GM18951 (cell line): ENCODE data around the gene PBX3.

Experiments
- POLR2A ChIP-seq: IDR thresholded peaks from 4 replicates; pipeline ENCODE4 v1.6.1; 2011; ENCODE audit warnings: mild to moderate bottlenecking; ENCODE audit not compliant: insufficient read length, insufficient read depth; ENCODE audit errors: extremely low read depth
- in situ Hi-C: fragments of 300-500 bp; cut with MboI; formaldehyde crosslinking; loops from one replicate; pipeline ENCODE4 v1.12.0; 2022; ENCODE audit warnings: low sequenced_read_pairs, mixed read lengths, inconsistent platforms; ENCODE audit not compliant: unreplicated experiment

PBX3 gene

DNA sequence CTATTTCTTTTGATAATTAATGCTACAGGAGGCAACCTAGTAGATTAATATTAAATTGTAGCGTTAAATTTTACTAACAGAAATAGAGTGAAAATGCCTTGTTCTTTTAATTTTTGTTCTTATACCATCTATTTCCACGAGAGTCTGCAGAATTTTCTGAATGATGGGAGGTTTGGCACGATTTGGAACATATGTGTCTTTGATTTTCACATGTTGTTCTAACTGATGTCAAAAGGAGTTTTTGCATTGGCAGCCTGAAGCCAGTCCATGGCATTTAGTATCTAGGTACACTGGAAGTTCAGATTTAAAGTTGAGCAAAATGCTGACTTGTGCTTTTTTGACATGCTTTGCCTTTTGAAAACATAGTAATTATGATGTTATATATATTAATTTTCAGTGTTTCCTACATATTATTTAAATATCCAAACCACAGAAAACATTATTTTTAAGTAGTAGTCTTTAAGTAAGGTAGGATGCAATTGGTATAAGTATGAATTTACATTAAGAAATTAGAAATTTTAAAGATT is 103.0 kb downstream of the PBX3 start:
- TF ChIP-seq POLR2A: no peak
- in situ Hi-C loops: no loop called here

DNA sequence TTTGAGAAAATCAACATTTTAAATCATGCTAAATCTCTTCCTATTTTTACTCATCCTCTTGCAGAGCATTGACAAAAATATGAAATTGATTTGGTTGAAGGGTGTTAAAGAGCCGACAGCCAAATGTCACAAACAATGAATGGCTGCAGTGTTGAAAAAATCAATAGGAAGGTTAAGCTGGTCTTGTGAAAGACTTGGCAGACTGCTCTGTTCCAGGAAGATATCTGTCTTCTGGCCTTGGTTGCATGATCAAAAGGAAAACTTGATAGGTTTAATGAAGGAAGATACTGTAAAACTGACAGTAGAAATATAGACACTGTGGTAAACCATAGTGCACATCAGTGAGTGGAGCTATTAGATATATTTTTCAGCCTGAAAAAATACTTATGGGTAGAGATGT is 103.6 kb downstream of the PBX3 start:
- no peak for TF ChIP-seq POLR2A
- in situ Hi-C loops: no loop called here

DNA sequence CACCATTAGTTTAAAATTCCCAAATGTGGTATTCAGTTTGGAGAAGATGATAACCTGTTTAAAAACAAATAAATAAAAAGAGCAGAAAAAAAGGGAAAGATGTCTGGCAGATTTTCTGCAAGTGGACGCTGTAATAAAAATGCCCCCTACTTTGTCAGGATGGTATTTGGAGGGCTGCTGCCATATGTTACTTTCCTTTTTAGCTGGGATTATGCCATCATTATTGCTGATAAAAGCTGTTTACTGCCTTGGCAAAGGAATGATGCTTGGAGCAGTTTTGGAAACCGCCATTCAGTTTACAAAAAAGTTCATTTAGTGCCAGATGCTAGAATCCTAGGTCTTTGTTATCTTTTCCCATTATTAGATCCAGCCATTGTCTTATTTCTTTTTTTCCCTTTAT is 104.8 kb downstream of the PBX3 start:
- in situ Hi-C loops: no loop called here
- TF ChIP-seq POLR2A: no peak

DNA sequence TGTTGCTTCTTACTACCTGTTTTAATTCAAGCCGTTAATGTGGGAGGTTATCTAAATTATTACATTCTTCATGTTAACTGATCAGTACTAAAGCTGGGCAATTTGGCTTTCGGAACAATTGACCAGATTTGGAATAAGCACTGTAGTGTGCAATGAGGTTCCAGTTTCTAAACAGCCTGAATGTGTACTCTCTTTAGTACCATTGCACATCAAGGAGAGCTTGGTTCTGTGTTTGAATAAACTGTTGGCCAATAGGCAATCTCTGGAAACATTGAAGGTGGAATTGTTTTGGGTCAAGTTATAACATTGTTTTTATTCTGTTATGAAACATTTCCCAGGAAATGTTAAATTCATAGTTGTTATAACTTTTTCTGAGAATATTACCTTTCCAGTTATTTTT is 105.2 kb downstream of the PBX3 start:
- TF ChIP-seq POLR2A: no peak
- in situ Hi-C loops: no loop called here

DNA sequence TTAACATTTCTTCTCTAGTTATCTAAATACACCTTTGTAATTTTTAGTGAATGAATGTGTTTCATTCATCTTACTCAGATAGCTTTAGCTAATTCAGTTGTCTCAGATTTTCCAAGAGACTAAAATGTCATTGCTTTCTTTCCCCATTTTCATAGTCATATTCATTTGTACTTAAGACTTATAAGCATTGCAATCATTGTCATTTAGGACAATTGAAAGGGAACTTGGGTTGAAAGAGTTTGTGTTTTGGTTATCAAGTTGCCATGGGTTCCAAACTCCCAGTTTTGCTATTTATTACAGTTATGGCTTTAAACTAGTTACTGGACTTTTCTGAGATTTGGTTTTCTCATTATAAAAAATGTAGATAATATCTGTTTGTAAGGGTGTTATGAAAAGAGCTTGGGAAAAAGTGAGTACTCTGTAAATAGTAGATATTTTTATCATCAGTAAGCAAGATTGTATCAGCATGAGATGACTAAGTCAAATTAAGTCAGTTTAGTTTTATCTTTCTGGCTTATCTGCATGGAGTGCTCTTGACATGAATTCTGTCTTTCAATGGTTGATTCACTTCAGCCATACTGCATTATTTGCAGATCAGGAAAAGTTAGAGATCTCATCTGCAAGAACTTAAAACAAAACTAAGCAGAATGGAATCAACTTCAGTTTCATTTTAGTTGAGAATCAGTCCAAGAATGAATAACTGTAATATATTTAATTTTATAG is 107.5 kb downstream of the PBX3 start:
- no peak for TF ChIP-seq POLR2A
- in situ Hi-C loops: no loop called here

DNA sequence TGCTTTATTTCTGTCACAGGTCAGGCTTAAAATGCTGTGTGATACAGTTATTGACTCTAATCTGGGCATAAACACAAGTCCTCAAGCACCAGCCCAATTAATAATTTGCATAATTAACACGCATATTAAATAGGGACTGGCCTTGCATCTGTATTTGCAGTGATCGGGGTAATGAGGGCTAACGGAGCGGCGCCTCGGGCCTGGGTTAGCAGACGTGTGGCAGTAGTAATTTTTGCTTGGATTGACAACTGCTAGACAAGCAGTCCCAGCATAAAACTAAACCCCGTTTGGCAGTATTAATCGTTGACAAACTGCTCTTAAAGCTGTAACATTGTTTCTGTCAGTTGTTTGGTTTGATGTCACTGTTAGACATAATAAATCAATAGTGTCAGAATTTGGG is 109.2 kb downstream of the PBX3 start:
- TF ChIP-seq POLR2A: no peak

DNA sequence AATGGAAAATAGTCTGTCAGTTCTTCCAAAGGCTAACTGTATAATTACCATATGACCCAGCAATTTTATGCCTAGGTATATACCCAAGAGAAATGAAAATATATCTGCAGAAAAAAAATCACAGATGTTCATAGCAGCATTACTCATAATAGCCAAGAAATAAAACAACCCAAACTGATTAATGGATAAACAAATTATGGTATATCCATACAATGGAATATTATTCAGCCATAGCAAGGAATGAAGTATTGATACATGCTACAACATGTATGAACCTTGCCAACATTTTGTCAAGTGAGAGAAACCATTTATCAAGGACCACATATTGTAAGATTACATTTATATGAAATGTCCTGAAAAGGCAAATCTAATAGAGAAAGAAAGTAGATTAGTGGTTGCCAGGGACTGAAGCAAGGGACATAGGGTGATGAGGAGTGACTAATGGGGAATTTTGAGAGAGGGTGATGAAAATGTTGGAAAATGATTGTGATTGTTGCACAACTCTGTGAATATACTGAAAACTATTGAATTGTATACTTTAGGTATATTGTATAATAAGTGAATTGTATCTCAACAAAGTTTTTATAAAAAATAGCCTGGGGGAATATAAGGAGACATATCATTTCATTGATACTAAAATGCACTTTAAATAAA is 114.4 kb downstream of the PBX3 start:
- in situ Hi-C loops: no loop called here
- TF ChIP-seq POLR2A: no peak

More for the DNA sequence above, 109.2 kb downstream of the PBX3 start:
- in situ Hi-C loops: no loop called here

DNA sequence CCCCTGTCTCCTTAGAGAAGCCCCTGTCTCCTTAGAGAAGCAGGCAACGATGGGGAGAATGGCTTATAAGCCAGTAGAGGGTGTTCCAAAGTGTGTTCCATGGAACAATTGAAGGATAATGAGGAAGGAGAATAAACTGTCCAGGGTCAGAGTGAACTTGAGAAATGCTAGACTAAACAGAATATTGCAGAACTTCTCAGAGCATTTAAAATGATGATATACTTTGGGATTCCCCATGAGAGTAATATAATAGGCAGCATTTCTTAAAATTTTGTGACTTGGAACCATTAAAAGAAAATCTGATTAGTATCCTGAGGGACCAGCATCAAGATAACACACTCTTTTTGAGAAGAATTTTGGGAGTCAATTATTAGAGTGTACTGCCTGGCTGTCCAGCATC is 116.8 kb downstream of the PBX3 start:
- TF ChIP-seq POLR2A: no peak
- in situ Hi-C loops: no loop called here

DNA sequence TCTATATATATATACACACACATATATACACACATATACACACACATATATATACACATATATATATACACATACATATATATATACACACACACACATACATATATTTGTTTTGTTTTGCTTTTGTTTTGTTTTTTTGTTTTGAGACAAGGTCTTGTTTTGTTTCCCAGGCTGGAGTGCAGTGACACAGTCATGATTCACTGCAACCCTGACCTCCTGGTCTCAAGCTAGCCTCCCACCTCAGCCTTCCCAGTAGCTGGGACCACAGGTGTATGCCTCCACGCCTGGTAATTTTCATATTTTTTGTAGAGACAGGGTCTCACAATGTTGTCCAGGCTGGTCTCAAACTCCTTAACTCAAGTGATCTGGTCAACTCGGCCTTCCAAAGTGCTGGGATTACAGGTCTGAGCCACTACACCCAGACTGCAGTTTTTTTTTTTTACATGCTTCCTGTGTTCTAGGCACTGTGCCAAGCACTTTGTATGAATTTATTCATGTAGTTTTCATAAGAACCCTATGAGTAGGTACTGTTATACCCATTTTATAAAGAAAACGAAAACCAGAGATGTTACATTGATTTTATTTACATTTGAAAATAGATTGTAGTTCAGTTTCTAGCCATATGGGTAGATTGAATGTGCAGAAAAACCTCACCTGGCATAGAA is 120.7 kb downstream of the PBX3 start:
- TF ChIP-seq POLR2A: no peak
- in situ Hi-C loops: no loop called here

DNA sequence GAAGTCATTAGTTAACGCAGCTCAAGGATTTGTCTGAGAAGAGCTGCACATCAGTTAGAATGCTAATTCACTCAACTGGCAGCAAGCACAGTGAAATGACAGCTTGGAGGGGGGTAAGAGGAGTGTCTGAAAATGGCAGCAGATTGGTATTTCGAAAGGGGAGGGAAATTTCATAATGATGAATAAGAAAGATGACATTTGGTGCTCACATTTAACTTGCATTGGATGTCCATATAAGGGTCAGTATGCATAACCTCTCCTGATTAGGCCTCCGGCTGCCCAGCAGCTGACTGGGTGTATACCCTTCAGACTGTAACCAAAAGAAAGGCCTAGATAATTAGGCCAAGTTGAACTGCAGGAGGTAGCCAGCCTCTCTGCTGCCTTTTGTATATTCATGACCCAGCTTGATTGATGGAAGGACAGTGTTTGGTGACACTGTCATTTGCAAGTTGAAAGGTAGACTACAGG is 131.0 kb downstream of the PBX3 start:
- TF ChIP-seq POLR2A: no peak
- in situ Hi-C loops: no loop called here

DNA sequence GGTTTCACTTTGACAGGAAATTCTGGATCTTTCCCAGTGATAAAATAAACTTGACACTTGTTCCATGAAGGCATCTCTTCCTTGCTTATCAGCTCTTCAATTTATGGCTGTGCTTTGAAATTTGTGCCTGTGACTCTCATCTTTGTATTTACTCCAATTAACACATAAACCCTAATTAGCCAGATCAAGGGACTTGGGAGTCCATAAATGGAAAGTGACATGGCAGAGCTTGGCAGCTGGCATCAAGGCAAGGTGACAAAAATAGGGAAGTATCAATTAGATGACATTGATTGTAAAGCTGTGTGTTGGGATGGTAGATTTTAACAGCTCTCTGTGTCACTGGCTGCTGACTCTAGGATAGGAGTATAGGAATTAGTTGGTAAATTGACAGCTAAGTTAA is 133.9 kb downstream of the PBX3 start:
- TF ChIP-seq POLR2A: no peak
- in situ Hi-C loops: no loop called here

DNA sequence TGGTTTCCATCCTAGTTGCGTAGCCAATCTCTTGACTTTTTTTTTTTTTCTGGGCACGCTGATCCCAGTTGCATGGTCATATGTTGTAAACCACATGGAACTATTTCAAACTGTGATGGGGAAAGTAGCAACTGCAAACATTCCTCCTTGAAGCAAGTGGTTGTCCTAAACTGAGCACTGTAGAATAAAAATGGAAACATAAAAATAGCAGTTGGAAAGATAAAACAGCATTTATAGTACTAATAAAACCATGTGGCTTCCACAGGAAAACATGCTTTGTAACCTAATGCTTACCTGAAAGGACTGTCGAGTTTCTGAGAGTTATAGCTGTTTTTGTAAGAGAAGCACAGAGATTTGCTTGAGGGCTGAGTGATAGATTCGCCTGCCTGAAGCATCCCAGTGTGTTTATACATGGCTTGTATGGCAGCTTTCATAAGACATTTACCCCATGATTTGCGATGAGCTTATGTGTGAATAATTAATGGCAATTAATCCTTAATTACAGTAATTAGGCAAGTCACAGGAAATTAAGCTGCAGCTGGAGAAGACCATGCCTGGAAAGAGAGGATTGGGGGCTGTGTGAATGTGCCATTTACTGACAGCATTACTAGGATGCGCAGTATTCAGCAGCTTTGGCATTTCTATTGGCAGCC is 136.5 kb downstream of the PBX3 start:
- in situ Hi-C loops: no loop called here
- no peak for TF ChIP-seq POLR2A

DNA sequence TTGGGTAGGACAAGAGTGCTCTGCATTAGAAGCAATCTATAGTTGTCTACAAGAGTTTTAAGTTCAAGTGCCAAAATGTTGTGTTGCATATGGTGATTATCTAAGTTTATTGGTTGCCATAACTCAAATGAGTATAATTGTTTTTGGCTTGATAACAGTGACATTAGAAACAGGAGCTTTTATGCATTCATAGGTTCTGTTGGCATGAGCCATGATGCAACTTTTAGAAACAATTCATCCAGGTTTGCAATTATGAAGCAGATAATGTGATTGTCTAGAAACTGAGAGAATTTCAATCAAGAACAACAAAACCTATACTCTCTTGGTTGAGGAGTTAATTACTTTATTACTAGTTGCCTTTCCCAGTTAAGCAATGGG is 137.0 kb downstream of the PBX3 start:
- no peak for TF ChIP-seq POLR2A
- in situ Hi-C loops: no loop called here
